22Rv1 (cell line): ENCODE data around the gene AFAP1L2.
"Not testable (repeated sequence)": the region's sequence is repeated elsewhere in the genome, so short reads cannot be mapped to it uniquely, and the experiment has no call there.

Experiments used
- H3K27ac ChIP-seq: fragments of 450-650 bp; 2 replicates; pipeline ENCODE4 v1.5.1; 2017
- CTCF ChIP-seq: fragments of 450-650 bp; IDR thresholded peaks from 2 replicates; pipeline ENCODE4 v1.5.1; 2017; ENCODE audit warnings: mild to moderate bottlenecking
- ZFX ChIP-seq: fragments of 450-650 bp; IDR thresholded peaks from 2 replicates; pipeline ENCODE4 v1.6.1; 2017; ENCODE audit warnings: antibody characterized with exemption, borderline replicate concordance

Gene AFAP1L2

DNA sequence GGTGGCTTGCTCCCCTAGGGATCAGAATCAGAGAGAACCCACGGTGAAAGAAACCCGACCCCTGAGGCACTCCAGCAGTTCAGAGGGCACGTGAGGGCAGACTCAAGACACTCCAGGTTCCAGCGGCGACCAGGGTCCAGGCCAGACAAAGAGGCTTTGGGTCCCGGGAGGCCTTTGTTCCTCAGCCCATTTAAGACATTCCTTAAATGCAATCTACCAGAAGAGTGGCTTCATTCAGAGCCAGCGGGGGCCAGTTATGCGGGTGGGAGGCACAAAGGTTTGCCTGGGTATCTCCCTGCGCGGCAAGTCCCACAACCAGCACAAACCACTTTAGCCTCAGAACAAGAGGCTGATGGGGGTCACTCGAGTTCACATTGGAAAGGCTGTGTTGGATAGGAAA, 53.6 kb downstream of the AFAP1L2 start:
- H3K27ac ChIP-seq: no peak overlapping the region
- TF ChIP-seq ZFX (no peak), CTCF (no peak)

DNA sequence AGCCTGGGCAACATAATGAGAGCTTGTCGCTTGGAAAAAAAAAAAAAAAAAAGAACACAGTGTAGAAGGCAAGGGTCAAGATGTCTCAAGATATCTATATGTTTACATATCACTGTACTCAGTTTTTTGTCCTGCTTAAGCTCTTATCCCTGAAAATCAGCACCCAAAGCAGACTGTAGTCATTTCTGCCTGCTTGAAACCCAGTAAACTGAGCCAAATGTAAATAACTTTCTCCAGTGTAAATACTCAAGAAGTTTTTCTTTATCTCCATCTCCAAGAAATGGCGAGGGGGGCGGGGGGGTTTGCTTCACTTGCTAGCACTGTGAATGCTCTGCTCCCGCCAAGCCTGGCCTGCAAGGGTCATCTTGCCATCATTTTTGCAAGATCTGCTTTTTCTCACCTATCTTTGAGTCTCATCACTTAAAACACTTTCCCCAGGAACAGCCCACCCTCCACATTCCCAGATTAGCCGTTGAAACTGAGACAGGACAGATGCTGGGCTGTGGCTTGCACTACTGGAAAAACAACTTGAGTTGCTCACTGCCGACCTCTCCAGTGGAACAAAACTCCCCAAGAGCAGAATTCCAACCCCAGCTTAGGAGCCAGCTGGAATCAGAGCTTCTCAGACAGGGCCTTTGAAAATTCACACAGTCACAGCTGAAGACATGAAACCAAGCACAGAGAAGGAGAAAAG, 54.6 kb downstream of the AFAP1L2 start:
- no peak overlapping the region for H3K27ac ChIP-seq
- TF ChIP-seq CTCF (no peak), ZFX (no peak)

- H3K27ac ChIP-seq: not testable (repeated sequence)
Measured at GRCh38 chr10:114349071-114349470, 55.2 kb downstream of the AFAP1L2 start.

DNA sequence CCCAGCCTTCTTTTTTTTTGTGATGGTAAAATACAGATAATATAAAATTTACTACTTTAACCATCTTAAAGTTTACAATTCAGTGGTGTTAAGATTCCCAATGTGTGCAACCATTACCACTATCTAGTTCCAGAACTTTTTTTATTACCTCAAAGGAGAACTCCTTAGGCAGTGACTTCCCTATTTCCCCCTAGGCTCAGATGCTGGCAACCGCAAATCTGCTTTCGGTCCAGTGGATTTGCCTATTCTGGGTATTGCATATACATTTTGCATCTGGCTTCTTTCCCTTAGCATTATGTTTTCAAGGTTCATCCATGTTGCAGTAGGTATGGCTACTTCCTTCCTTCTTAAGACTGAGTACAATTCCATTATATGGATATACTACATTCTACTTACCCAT, 56.5 kb downstream of the AFAP1L2 start:
- no peak overlapping the region for H3K27ac ChIP-seq

GRCh38 chr10:114347241-114347640, 57.1 kb downstream of the AFAP1L2 start:
- no peak for TF ChIP-seq ZFX
- TF ChIP-seq CTCF: no peak
- no peak overlapping the region for H3K27ac ChIP-seq

More for the DNA sequence above, 56.5 kb downstream of the AFAP1L2 start:
- TF ChIP-seq CTCF (no peak), ZFX (no peak)

- H3K27ac ChIP-seq: no peak overlapping the region
- TF ChIP-seq ZFX (no peak), CTCF (no peak)
Measured at GRCh38 chr10:114346176-114347031, 57.9 kb downstream of the AFAP1L2 start.

GRCh38 chr10:114345701-114346100, 58.6 kb downstream of the AFAP1L2 start:
- TF ChIP-seq CTCF: no peak
- no peak for TF ChIP-seq ZFX
- no peak overlapping the region for H3K27ac ChIP-seq
